NCI-H2171 (cell line): ENCODE measurements around the gene FOXL2NB.
"Not testable (repeated sequence)": the region's sequence is repeated elsewhere in the genome, so short reads cannot be mapped to it uniquely, and the experiment has no call there.

Source experiments
- DNase-seq: peaks from one replicate; lab custom pipeline; 2025; lab: John Stamatoyannopoulos, UW

The FOXL2NB gene

DNA sequence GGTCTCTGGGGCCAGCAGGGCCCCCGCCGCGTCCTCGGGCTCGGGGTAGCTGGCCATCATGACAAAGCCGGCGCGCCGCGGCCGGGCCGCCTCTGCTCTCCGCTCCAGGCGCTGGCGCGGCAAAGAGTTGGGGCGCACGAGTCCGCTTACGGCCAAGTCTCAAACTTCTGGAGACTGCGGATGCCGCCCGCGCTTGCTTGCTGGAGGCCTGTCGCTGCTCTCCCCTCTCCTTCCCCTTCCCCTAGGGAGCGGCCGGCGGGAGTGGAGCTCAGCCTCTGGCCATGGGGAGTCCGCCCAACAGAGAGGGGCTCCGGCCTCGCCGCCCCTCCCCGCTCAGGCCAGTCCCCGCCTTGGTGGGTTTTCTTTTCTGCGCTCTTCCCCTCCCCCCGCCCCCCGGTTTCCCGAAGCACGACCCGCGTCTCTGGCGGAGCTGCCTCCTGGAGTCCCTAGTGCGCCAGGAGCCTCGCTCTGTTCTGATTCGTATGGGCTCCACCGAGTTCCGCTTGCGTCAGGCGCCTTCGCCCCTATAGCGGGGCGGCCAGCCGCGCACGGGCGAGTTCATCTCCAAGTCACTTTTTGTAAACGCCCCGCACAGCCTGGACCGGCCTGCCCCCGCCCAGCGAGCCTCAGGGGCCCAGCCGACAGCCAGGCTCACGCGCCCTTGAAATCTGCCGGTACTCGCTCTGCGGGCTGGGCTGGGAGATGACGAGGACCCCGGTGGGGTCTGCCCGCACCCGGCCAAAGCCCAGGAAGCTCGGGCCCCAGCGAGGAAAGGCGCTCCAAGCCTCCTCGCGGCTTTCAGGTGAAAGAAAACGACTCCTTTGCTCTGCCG, at the start of gene FOXL2NB, which contains the start of gene FOXL2:
Gene FOXL2NB, plus strand, starts transcription at position 555 of the 832 bp plus-strand sequence. Its CDS starts 148 bp downstream, at position 703.
Gene FOXL2, minus strand, starts transcription at position 475 of the 832 bp plus-strand sequence. Its CDS starts 415 bp downstream, at position 60.
- no peak for DNase-seq

GRCh38 chr3:138898301-138898700, 48.7 kb upstream of the FOXL2NB start:
- no peak for DNase-seq

DNA sequence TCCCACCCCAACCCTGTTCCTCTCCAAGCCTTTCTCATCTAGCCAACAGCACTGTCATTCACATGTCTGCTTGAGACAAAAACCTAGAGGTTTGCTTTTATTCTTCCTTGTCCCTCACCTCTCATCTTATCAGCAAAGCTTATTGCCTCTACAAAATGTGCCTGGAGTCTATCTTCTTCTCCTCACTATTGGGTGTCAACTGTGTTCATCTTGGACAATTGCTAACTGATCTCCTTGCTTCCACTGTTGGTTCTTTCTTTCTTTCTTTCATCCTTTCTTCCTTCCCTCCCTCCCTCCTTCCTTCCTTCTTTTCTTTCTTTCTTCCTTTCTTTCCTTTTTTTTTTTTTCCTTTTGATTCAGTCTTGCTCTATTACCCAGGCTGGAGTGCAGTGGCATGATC, 48.3 kb upstream of the FOXL2NB start:
- DNase-seq = no peak

- no peak for DNase-seq
Observed at GRCh38 chr3:138899351-138899991, 47.5 kb upstream of the FOXL2NB start.

DNA sequence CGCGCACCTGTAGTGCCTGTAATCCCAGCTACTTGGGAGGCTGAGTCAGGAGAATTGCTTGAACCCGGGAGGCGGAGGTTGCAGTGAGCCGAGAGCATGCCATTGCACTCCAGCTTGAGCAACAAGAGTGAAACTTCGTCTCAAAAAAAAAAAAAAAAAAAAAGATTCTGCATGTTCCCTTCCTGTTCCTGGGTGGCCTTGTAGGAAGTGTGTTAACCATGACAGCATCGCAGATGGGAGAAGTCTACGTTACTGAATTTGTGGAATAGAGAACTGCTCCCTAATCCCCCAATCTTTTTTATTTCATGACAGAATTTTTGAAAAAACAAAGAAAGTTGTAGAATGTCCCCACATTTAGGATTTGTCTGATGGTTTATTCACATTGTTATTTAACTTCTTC, 45.5 kb upstream of the FOXL2NB start:
- no peak for DNase-seq

DNA sequence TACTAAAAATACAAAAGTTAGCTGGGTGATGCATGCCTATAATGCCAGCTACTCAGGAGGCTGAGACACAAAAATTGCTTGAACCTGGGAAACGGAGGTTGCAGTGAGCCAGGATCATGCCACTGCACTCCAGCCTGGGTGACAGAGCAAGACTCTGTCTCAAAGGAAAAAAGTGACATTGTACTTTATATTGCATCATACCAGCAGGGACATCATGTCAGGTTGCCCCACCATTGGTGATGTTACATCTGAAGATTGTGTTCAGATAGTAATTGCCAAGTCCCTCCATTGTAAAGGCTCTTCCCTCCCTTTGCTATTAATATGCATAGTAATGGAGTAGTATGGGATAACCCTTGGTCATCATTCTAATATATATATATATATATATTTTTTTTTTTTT, 44.8 kb upstream of the FOXL2NB start:
- DNase-seq = no peak

DNA sequence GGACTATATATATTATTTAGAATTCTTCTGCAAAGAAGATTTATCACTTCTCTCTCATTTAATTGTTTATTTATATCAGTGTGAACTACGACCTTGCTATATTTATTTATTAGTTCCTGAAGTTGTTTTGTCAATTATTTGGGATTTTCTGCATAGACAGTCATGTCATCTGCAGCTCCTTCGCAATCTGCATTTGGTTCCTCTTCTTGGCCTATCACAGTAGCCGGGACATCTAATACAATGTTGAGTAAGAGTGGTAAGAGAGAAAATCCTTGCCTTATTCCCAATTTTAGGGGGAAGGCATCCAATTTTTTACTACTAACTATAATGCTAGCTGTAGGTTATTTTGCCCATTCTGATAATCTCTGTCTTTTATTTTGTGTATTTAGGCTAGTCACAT, 39.5 kb upstream of the FOXL2NB start:
- no peak for DNase-seq

DNA sequence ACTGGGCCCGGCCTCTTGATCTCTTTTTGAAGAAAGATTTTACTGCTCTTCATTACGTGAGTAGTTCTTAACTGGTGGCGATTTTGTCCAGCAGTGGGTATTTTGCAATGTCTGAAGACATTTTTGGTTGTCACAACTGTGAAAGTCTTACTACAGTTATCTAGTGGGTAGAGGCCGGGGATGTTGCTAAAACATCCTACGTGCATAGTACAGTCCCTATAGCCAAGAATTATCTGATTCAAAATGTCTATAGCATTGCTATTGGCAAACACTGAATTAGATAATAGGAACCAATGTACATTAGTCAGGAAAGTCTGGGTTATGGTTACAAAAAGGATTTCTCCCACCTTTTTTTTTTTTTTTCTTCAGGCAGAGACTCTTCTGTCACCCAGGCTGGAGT, 38.2 kb upstream of the FOXL2NB start:
- DNase-seq = no peak

DNA sequence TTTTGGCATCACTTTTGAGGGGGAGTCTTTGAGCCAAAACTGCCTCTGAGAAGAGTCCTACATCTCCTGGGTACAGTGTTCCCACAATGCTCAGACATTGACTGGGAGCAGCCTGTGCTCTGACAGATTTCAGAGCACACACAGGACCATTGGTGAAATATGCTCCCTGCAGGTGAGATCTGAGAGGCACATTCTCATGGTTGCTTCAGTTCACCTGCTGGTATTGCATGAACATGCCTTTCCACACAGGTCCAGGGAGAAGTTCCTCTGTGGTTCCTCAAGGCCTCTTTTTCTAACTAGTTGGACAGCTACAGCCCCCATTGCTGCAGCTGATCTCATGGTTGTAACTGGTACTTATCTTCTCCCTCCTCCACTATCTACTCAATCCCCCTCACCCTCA, 37.1 kb upstream of the FOXL2NB start:
- no peak for DNase-seq

DNA sequence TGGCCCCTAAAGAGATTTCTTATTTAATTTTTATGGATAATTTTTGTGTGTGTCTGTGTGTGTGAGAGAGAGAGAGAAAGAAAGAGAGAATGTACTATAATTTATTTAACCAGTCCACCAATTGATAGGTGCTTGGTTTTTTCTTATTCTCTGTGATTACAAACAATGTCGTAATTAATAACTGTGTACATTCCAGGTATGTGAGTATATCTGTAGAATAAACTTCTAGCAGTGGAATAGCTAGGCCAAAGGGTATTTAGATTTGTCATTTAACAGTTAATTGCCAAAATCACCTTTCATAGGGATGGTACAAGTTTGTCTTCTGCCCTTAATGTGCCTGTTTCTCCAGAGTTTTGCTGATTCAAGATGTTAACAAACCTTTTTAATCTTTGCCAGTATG, 35.4 kb upstream of the FOXL2NB start:
- no peak for DNase-seq

DNA sequence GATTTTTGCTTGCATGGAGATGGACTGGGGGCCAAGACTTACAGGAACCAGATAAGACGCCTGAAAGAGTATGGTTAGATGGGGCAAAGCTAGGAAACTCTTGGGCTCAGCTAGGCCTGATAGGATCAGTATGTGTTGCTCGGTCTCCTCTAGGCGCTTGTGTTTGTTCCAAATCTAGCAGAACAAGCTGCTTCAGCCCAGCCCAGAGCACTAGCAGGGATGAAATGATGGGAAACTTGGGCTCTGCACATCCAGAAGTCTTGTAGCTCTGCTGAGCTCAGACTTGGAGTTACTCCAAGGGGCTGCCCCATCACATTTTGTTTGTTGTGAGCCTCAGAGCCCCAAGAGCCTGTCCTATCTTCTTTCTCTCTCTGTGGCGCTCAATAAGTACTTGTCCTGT, 34.8 kb upstream of the FOXL2NB start:
- DNase-seq = no peak

GRCh38 chr3:138913766-138914165, 33.3 kb upstream of the FOXL2NB start:
- DNase-seq = no peak

- no peak for DNase-seq
Observed at GRCh38 chr3:138914870-138915502, 32.0 kb upstream of the FOXL2NB start.

DNA sequence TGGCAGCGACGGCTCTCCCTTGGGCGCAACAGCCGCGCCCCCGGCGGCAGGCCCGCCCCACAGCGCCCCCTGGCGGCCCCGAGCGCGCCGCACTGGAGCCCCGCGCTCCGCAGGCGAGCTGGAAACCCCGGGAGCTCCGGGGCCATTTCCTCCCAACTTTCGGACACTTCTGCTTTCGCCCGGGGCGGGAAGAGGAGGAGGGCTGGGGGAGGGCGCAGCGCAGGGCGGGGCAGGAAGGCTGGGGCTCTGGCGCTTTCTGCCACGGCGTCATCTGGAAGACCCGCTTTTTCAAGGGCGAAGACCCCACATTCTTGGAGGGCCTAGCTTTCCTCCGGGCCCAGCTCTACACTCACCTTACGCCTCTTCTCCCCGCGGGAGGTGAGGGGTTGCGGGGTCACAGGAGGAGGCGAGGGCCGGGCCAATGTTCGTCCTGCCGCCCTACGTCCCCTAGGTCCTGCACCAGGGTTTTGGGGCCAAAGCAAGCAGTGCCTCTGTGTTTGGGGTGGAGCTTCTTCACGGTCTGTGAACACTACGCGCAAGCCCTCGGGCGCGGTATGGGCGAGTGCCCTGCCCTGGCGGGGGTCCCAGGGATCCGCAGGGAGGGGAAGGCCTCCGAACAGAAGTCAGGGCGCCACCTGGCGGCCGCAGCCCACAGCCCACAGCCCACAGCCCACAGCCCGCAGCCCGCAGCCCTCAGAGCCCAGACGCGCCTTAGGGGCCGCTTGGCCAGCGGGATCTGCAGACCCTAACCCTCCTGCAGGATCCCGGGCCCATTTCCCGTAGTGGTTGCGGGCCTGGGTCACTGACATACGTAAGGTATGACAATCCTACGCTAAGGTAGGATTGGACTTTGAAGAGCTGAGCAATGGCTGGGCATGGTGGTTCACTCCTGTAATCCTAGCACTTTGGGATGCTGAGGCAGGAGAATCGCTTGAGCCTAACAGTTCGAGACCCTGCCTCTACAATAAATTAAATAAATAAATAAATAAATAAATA, 31.2 kb upstream of the FOXL2NB start:
- peak; percentile 84 for DNase-seq

DNA sequence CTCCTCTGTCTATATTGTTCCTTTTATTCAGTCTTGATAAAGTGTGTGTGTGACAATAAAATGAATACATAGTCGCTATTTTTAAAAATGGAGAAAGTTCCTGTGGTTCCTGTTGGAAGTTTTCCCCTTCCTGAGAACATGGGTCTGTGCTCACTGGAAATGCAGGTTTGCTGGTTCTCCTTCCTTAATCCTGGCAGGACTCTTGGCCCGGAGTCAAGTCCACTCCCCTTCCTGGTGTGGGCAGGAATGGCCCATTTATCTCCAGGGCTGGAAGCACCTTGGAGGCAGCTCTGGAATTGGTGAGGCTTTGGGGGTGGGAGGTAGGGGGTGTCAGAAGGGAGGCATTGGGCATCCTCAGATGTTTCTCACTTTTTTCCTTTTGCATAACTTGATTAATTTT, 30.2 kb upstream of the FOXL2NB start:
- DNase-seq = no peak

DNA sequence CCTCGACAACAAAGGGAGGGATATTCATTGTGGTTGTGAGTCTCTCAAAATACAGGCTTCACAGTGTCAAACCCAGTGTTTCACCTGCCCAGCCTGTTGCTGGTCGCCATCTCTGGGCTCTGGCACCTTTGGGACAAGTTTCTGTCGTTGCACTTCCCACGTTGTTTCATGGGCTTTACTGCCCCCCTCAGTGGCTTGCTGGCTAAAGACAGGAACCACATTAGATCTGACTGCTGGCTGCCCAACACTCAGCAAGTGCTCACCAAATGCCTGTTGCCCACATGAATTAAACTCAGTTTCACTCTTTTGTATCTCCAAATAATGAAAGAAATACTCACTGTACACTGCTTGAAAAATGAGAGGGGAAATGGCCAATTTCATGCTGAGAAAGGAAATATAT, 27.7 kb upstream of the FOXL2NB start:
- DNase-seq = no peak

GRCh38 chr3:138921316-138922292, 25.4 kb upstream of the FOXL2NB start:
- DNase-seq = no peak

DNA sequence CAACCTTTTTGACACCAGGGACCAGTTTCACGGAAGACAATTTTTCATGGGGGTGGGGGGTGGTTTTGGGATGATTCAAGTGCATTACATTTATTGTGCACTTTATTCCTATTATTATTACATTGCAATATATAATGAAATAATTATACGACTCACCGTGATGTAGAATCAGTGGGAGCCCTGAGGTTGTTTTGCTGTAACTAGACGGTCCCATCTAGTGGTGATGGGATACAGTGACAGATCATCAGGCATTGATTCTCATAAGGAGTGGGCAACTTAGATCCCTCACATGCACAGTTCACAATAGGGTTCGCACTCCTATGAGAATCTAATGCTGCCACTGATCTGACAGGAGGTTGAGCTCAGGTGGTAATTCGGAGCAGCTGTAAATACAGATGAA, 24.6 kb upstream of the FOXL2NB start:
- not testable (repeated sequence) for DNase-seq

- peak; percentile 46 for DNase-seq
Observed at GRCh38 chr3:138923531-138923994, 23.5 kb upstream of the FOXL2NB start.

- no peak for DNase-seq
Observed at GRCh38 chr3:138928727-138929372, 18.2 kb upstream of the FOXL2NB start.
